AG10803 (cell line): ENCODE data around the gene WNT11.

Source experiments
- DNase-seq: peaks from one replicate; pipeline ENCODE4 v3.0.0; 2010; ENCODE audit warnings: low read depth
- H3K4me3 ChIP-seq: 2 replicates; pipeline ENCODE4 v1.5.1; 2011; ENCODE audit warnings: mild to moderate bottlenecking, low read length, control low read depth
- CTCF ChIP-seq: conservative IDR thresholded peaks from 2 replicates; pipeline ENCODE4 v1.5.1; 2011; ENCODE audit warnings: mild to moderate bottlenecking, low read length, control low read depth, inconsistent platforms

Gene WNT11

GRCh38 chr11:76243193-76243956 lies 37.1 kb upstream of the WNT11 start:
- no peak overlapping the region for H3K4me3 ChIP-seq
- DNase-seq, result no peak
- TF ChIP-seq CTCF, result no peak

GRCh38 chr11:76242004-76242779 lies 35.9 kb upstream of the WNT11 start:
- no peak for DNase-seq
- H3K4me3 ChIP-seq, result no peak overlapping the region
- no peak for TF ChIP-seq CTCF

- no peak for TF ChIP-seq CTCF
- no peak overlapping the region for H3K4me3 ChIP-seq
- no peak for DNase-seq
Measured at GRCh38 chr11:76241243-76242000, 35.1 kb upstream of the WNT11 start.

- TF ChIP-seq CTCF, result no peak
- no peak overlapping the region for H3K4me3 ChIP-seq
- no peak for DNase-seq
Measured at GRCh38 chr11:76240666-76241065, 34.4 kb upstream of the WNT11 start.

GRCh38 chr11:76240161-76240540 lies 33.8 kb upstream of the WNT11 start:
- no peak for TF ChIP-seq CTCF
- DNase-seq, result no peak
- H3K4me3 ChIP-seq, result no peak overlapping the region

- no peak overlapping the region for H3K4me3 ChIP-seq
- no peak for TF ChIP-seq CTCF
- DNase-seq, result no peak
Measured at GRCh38 chr11:76239483-76240160, 33.3 kb upstream of the WNT11 start.
